GM19467 (cell line): ENCODE measurements around the gene CELF4.

Experiments
- ATAC-seq: cut with Tn5 transposase; IDR thresholded peaks from one replicate; pipeline ENCODE4 v1.9.1; 2021; ENCODE audit warnings: mild to moderate bottlenecking, moderate library complexity; ENCODE audit not compliant: unreplicated experiment

CELF4 gene

DNA sequence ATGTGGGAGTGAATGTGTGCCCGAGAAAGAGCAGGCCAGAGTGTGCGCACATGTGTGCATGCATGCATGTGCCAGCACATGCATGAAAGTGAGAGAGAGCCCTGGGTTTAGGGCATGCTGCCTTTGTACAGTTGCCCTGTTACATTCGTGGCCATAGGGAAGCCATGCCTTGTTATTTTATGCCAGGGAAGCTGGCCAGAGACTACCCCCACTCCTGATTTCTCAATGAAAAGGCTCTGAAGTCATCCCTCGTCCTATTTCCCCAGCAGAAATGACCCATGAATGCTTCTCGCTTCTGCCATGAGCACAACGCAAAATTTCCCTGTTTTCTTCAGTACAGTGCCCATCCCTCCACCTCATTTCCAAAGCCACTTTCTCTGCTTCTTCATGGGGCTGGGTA lies 143.0 kb downstream of the CELF4 start:
- no peak for ATAC-seq

DNA sequence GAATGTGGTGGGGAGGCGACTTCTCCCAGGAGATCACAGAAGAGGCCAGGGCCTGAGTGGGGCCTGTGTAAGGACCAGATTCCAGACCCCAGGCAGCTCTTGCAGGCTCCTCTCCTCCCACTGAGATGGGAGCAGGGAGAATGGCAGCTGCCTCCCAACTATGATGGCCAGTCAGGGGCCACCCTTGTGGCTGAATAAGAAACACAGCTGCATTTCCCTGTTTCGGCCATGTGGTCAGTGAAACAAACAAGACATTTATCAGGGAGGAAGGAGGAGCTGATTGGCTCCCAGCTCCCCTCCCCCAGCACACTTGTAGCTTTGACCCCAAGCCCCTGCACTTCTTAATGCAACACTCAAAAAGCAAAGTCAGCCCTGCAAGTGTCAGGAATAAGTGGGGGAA lies 143.5 kb downstream of the CELF4 start:
- ATAC-seq = no peak

DNA sequence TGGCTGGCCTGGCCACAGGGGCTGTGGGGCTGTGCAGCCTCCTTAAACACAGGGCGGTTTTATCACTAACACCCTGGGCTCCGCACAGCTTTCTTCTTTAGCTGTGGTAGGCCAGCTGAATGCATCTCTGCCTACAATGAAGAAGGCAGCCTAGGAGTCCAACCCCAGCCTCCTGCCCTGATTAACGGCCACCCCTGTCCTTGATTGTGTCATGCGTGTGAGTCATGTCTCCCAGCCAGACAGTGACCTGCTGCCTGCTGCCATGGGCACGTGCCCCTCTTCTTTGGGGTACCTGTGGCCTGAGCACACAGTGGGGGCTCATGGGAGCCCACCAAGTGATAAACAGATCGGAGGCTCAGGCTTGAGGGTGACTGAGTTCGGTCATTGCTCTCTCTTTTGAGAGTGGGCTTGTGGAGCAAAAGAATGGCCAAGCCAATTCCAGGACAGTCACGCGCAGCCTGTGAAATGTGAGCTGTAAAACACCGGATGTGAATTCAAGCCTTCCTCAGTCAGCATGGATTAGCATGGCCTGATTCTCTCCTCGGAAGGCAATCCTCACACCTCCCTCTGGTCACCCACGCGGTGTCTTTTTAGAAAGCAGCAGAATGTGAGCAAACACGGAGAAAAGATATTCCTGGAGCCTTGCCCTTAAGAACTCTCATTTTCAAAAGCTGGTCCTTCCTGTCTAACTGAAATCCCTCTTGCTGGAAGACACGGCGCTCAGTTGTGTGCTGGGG lies 144.1 kb downstream of the CELF4 start:
- no peak for ATAC-seq

DNA sequence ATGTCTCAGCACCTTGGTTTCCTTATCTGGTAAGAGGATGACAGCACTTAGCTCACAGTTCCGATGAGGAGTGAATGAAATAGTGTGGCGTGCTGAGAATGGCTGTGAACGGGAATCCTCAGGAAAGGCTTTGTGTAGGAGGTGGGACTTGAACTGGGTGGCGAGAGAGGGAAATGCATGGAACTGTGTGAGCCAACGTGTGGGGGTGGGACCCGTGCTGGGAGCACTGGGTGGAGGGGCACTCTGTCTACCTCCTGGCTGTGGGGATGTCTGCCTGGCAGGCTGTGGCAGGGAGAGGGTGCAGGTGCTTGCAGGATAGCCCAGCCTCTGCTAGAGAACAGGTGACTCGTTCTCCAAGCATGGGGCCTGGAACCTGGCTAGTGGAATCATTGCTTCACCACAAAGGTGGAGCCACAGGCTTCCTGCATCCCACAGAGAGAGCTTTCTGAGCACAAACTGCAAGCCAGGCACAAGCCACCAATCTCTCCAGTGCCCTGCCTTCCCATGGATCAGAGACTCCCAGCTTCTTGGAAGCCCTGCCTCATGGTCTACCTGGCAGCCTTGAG lies 145.2 kb downstream of the CELF4 start:
- no peak for ATAC-seq

DNA sequence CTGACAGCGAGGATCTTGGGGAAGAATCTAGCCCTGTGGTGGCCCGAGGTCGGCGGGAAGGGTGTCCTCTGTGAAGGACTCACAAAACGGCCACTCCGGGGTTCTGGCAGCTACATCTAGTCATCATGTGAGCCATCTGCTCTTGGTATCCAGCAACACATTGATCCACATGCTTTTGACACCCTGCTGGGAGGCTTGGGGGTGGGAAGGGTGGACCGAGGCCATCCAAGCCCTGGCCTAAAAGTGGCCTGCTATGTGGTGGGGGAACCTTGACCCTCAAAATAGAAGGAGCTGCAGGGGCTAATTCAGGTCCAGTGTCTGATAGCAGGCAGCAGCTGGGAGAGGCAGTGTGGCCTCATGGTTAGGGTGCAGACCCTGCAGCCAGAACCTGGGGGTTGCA lies 145.7 kb downstream of the CELF4 start:
- no peak for ATAC-seq

DNA sequence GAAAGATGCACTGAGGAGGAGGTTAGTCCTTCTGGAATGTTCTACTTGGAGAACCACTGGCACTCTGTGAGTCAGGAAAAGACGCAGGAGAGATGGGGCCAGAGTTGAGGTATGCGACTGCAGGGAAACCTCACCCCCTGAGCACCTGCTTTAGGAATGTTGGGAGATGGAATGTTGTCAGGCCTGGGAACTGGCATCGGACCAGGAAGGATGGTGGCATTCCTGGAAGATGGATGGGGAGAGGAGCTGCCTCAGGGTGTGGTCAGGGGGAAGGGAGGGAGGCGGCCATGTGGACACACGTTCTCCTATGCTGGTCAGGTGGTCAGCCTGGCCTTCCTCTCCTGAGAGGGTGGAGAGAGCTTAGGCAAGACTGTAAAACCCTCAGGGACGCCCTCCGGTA lies 146.3 kb downstream of the CELF4 start:
- ATAC-seq = no peak

DNA sequence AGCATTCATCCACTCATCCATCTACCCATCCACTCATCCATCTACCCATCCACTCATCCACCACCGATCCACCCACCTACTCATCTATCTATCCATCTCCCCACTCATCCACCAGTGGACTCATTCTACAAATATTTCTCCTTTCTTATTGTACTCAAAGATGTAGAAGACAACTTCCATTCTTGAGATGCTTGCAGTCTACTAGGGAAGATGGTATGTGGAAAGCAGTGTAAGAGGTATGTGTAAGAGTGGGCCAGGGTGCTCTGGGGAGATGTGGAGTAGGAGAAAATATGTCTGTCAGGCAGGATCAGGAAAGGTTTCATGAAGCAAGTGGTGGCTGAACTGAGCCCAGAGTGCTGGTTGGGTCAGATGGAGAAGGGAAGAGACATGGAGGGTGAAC lies 150.8 kb downstream of the CELF4 start:
- ATAC-seq = no peak

DNA sequence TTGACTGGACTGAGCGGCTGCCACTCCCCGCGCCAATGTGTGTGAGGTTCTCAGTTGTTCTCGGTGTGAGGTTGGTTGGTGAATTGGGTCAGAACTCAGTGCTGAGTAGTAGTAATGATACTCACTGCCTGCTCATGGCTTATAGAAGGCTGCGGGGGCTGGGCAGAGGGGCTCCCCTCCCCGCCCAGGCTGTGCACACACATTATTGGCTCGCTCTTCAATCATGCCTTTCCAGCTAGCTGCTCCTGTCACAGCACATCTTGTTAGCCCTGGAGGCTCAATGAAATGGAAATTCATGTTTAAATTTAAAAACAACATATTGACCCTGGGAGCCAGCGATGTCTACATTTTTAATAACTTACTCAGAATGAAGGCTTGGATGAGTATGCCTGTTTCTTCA lies 152.8 kb downstream of the CELF4 start:
- no peak for ATAC-seq

DNA sequence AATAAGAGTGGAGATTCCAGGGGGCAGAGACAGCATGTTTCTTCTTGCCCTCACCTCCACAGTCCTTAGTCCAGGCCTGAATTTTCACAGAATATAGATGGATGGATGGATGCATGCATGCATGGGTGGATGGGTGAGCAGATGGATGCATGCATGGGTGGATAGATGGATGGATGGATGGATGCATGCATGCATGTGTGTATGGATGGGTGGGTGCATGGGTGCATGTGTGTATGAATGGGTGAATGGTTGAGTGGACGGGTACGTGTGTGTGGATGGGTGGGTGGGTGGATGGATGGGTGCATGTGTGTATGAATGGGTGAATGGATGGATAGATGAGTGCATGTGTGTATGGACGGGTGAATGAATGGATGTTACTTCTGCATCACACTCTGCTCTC lies 153.3 kb downstream of the CELF4 start:
- ATAC-seq = no peak

DNA sequence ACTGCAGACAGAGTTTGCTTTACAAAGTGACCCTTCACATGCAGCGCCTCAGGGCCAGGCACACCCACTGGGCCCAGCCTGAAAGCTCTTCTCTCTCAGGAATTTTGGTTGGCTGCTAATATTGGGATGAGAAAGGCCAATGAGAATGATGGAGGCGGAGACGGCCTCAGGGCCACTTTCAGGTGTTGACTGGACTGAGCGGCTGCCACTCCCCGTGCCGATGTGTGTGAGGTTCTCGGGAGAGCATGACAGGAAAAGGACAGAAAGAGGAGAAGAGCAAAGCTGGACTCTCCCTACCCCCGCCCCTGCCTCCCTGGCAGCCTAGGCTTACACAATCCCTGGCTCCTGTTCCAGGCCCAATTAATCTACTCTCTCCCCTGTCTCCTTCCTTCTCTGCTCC lies 155.7 kb downstream of the CELF4 start:
- ATAC-seq = no peak

DNA sequence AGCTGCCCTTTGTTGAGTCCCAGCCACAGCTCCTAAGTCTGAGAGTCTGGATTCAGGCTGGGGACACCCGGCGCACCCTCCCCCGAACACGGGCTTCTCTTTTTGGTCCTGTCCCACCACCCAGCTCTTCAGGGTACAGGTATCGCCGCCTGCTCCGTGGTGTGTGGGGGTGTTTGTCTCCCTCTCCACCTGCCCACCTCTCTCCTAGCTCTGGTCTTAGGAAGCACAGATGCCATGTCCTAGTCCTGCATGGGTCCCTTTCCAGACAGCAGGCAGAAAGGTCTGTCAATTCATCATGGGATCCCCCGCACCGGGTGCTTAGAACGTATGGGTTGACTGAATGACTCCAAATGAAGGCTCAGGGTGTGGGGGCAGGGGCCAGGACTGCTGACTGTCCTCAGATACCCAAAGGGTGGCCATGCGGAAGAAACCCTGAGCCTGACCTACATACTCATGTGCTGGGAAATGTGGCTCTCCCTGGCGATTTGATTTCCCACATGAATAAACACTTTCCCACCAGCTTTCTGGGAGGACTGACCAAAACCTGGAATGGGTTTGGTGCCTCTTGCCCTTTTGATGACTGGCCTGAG lies 156.8 kb downstream of the CELF4 start:
- no peak for ATAC-seq

DNA sequence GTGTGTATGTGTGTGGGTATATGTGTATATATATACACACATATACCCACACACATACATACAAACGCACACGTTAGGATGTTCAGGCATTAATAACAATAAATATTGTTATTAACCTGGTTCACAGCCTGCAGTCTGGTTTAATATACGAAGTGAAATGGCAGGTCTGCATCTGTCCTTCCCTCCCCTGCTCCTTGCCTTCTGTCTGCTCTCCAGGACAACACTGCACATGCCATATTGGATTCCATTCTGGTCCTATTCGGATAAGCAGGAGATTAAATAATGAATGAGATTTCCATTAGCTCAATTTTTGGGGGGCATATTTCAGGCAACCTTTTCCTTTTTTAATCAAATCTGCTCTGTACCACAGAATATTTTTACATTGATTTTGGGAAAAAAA lies 158.0 kb downstream of the CELF4 start:
- no peak for ATAC-seq

DNA sequence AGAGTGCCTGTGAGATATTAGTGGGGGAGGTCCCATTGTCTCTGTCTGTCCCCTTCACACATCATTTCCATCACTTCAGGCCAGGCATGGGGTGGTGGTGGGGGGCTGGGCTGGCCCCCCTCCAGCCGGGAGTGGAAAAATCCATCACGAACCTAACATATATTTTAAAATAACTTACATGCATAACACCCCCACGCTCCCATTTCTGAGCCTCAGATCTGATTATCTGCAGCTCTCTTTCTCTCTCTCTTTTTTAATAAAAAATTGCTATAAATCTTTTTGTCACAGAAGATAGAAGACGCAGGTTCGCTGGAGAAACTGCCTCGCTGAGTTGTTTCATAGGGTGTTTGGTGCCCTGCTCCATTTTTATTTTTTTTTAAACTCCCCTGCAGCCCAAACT lies 159.8 kb downstream of the CELF4 start:
- ATAC-seq = no peak

DNA sequence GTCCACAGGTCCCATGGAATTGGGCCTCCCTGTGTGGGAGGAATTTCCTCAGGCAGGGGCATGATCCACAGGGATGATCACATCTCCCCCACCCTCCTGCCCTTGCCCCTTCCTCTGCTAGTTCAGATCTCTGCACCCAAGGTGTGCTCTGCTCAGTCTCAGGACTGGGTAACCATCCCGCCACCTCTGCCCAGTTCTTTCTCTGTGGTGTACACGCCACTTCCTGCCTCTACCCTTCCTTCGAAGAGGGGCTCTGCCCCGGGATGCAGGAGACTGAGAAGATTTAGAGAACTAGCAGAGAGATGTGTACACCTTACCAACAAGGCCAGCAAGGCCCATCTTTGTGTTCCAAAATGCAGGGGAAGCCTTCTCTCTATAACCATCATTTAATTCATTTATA lies 160.4 kb downstream of the CELF4 start:
- no peak for ATAC-seq

DNA sequence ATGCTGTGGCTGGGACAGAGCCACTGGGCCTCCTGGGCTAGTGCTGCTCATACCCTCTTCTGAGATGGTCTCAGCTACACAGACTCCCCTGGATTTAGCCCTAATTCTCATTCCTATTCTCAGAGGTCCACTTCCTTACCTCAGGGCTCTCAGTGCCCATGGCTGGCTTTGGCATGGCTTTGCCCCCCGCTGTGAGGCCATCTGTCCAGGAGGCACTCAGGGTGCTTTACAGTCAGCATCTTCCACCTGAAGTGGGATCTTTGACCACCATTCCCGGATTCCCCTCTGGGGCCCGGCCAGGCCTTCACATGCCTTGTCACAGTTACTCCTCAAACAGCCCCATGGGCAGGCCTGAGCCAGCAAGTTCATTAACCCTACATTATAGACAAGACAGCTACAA lies 161.8 kb downstream of the CELF4 start:
- ATAC-seq = no peak

DNA sequence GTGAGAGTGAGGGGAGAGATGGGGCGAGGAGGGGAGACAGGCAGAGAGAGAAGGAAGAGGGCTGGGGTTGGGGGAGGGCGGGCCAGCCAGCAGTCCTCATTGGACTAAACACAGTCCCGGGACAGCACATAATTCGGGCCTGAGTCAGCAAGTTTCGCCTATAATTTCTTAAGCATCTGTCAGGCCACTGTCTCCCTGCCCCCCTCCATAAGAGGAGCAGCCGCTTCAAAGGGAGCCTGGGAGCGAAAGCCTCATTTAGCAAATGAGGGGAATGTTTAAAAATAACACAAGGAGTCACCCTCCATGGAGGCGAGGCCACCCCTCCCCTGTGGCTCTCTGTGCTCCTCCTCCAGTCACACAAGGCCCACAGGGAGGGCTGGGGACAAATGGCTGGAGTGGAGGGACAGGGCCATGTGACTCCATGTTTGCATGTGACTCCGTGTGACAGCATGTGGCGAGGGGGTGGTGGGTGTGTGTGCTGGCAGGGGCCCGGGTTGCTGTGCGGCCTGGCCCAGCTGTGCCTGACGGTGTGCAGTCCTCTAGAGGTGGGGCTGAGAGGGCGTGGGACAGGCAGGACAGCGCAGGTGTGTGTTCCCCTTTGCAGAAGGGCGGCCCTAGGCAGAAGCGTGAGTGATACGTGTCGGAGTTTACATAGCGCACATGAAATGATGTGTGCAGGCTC lies 162.4 kb downstream of the CELF4 start:
- no peak for ATAC-seq

DNA sequence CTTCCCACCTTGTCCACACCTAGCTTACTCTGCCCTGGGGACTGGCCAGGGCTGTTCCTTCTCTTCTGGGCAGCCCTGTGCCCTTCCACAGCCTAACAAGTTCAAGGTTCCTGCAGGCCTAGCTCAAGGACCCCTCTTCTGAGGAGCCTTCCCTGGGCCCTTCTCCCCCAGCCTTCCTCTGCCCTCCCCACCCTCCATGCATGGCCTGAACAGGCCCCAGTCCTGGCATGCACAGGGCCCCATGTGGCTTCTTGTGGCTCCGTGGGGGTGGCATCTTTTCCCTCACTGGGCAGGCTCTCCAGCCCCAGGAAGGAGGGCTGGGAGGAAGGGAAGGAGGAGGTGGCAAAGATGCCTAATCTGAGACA lies 162.9 kb downstream of the CELF4 start:
- ATAC-seq = no peak

DNA sequence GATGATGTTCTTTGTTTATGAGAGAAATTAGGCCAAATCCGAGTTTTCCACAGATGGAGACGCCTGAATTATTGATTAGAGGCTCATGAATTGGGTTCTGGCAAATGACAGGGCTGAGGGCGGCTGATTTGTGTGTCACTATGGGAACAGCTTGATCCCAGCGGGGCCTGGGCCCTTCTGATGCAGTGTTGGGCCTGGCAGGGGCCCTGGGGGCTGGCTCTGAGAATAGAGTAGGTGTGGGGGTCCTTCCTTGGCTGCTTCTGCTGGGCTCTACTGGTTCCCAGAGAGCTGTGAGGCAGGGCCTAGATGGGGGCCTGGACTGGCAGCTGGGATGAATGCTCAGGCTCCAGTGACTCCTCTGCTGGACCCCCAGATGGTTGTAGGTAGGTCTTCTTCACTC lies 164.8 kb downstream of the CELF4 start:
- no peak for ATAC-seq

DNA sequence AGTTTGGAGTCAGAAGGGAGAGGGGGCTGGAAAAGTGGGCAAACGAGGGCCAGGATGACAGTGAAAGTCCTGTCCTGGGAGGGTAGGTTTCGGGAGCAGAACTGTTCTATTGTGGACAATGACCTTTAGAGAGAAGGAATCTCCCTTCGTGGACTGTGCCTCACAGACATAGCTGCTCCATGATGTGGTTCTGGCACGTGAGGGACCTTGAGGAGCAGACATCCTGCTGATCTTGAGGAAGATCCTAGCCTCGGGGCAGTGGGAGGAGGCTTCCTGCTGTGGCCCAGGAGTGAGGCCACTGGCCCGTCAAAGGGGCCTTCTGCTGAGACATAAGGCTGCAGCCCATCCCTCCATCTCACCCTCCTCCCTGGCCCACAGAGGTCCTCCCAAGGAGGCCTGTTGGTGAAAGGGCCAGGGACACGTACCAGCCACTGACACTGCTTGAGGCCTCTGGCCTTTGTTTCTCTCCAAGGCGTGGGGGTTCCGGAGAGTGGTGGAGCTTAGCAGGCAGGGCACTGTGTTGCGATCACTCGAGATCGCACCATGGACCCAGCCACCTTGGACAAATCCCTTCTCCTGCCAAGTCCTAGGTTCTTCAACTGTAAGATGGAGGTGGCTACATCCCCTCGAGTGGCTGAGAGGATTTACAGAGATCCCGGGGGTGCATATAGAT lies 167.2 kb downstream of the CELF4 start:
- no peak for ATAC-seq

DNA sequence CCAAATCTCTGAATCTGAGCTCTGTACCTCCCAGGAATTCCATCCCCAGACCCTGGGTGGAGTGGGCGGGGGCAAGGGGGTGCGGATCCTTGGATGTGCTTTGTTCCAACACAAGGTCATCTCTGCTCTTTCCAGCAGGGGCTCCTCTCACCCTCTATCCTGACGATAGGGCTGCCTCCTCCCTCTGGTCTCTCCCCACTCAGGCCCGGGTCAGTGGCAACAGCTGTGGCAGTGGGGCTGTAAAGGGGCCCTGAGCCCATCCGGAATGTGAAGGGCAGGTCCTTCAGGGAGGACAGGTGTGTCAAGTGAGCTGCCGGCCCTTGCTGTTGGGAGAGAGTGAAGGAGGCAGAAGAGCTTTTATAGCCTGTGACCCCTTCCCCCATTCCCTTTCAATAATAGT lies 167.8 kb downstream of the CELF4 start:
- no peak for ATAC-seq

DNA sequence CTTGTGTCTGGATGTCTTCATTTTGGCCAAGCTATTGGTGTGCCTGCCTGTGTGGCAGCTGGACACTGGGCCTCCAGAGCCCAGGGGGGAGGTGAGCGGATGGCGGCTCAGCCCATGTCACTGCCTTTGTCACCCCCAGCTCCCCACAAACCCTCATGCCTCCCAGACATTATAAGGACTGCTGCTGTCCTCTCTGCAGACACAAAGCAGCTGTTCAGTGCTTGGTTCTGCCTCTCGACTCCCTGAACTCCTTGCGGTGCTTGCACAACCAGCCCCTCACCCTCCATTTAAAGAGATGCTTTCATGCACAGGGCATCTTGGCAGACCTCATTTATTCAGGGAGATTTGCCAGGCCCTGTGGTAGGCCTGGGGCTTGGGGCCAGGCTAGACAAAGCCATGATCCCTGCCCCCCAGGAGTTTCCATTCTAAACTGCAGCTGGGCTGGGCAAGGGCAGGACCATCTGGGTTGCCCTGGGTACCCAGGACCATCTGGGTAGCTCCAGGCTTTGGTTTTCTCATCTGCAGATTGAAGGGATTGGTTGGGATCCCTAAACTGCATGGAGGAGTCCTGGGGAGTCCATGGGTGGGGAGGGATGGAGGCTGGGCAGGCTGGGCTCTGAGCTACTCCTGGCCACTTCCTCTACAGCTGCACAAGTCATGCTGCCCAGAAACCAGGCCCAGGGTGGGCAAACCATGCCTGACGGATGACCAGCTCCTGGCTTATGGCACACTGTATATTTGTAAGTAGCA lies 168.5 kb downstream of the CELF4 start:
- ATAC-seq = no peak
